ENCODE results near the gene HEPN1. TPM values are rescaled to one million over a fixed set of nuclear protein-coding genes. Genes with fewer than 3 reads are reported as not detected.
A peak's percentile ranks its signal among the peaks of the same experiment; 100 is the strongest.

HEPN1 gene
- total and polyA plus RNA-seq, 9 of the 15 experiments (the other 6 are each of a cell fraction or from before 2014, with no cell fraction given): not detected

DNA sequence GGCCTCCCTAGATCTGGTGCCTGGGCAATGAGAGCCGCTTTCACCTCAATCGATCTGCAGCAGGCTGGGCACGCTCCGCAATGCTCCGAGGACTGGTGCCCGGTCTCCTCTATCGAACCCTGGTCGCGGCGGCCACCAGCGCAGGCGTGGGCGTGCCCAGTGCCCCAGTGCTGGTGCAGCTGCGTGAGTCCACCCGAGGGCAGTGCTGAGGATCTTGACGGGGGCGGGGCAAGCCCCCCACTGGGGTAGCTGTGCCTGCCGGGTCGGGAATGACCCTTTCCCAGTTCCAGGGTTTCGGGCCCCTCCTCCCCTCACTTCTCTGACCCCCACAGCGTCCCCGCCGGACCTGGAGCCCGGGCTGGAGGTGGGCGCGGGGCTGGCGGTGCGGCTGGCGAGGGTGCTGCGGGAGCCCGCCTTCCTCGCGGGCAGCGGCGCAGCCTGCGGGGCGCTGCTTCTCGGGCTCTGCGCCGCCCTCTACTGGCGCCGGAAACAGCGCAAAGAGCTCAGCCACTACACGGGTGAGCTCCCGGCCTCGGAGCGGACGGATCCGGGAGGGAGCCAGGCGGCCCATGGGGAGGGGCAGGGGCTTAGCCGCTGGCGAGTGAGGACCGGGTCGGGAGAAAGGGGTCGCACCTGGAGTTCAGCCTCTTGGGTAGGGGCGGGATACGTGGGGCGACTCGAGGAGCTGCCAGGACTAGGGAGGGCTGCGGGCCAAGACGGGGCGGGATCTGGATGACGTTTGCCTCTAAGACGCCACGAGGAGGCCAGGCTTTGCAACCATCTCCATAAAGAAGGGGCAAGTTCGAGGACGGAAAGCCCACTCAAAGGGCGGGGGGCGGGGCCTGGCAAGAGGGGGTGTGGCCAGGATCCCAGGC, 42.9 kb upstream of the HEPN1 start (continued):
- peak; percentile 57 to 83; a peak in 3 of 4 replicates for TF ChIP-seq MAZ (CRISPR knock-in tag; conservative IDR thresholded peaks at IDR 0.05 in 1 of 2, IDR thresholded peaks at IDR 0.05 in 1 of 2)
- TF ChIP-seq, protein P1, sequence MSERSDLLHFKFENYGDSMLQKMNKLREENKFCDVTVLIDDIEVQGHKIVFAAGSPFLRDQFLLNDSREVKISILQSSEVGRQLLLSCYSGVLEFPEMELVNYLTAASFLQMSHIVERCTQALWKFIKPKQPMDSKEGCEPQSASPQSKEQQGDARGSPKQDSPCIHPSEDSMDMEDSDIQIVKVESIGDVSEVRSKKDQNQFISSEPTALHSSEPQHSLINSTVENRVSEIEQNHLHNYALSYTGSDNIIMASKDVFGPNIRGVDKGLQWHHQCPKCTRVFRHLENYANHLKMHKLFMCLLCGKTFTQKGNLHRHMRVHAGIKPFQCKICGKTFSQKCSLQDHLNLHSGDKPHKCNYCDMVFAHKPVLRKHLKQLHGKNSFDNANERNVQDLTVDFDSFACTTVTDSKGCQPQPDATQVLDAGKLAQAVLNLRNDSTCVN (CRISPR knock-in tag; IDR thresholded peaks at IDR 0.05): no peak
- no peak for TF ChIP-seq NFE2L1 (tag; IDR thresholded peaks at IDR 0.05; ENCODE audit: borderline replicate concordance, low read depth)
- no peak for TF ChIP-seq CHD1 (IDR thresholded peaks at IDR 0.05; ENCODE audit: low read length)
- no peak for TF ChIP-seq DIDO1 (tag; IDR thresholded peaks at IDR 0.05; ENCODE audit: low read depth)
- TF ChIP-seq ZNF133 (CRISPR knock-in tag; IDR thresholded peaks at IDR 0.05): no peak
- TF ChIP-seq, protein P2, sequence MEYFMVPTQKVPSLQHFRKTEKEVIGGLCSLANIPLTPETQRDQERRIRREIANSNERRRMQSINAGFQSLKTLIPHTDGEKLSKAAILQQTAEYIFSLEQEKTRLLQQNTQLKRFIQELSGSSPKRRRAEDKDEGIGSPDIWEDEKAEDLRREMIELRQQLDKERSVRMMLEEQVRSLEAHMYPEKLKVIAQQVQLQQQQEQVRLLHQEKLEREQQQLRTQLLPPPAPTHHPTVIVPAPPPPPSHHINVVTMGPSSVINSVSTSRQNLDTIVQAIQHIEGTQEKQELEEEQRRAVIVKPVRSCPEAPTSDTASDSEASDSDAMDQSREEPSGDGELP (CRISPR knock-in tag; IDR thresholded peaks at IDR 0.05; ENCODE audit: borderline replicate concordance): peak; percentile 48; the same call in 1 of the 2 replicates
- TF ChIP-seq FOXJ2 (tag; IDR thresholded peaks at IDR 0.05): no peak
- TF ChIP-seq CSDE1 (IDR thresholded peaks at IDR 0.05): no peak; a peak in 1 of 4 replicates
- no peak for TF ChIP-seq TFAM (CRISPR knock-in tag; conservative IDR thresholded peaks at IDR 0.05)
- TF ChIP-seq, protein P3, sequence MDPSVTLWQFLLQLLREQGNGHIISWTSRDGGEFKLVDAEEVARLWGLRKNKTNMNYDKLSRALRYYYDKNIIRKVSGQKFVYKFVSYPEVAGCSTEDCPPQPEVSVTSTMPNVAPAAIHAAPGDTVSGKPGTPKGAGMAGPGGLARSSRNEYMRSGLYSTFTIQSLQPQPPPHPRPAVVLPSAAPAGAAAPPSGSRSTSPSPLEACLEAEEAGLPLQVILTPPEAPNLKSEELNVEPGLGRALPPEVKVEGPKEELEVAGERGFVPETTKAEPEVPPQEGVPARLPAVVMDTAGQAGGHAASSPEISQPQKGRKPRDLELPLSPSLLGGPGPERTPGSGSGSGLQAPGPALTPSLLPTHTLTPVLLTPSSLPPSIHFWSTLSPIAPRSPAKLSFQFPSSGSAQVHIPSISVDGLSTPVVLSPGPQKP (CRISPR knock-in tag; IDR thresholded peaks at IDR 0.05): no peak
- no peak for TF ChIP-seq ETV6 (IDR thresholded peaks at IDR 0.05; ENCODE audit: borderline replicate concordance in 1 of 2, low read depth in 2 of 2, low read length in 1 of 2)
- TF ChIP-seq ETV6 (CRISPR knock-in tag; IDR thresholded peaks at IDR 0.05; ENCODE audit: borderline replicate concordance): no peak
- 0 out of 2 replicates have a peak, but pooled peaks have one; percentile 7 for TF ChIP-seq HCFC1 (IDR thresholded peaks at IDR 0.05; ENCODE audit: low read depth, low read length)
- no peak for TF ChIP-seq ZNF217 (CRISPR knock-in tag; IDR thresholded peaks at IDR 0.05)
- no peak for TF ChIP-seq TCF7L2 (IDR thresholded peaks at IDR 0.05; ENCODE audit: low read depth, low read length)
- peak; percentile 60; the same call in 1 of the 2 replicates for TF ChIP-seq RNF2 (IDR thresholded peaks at IDR 0.05)
- no peak for TF ChIP-seq KDM2B (CRISPR knock-in tag; IDR thresholded peaks at IDR 0.05)
- TF ChIP-seq, protein P4, sequence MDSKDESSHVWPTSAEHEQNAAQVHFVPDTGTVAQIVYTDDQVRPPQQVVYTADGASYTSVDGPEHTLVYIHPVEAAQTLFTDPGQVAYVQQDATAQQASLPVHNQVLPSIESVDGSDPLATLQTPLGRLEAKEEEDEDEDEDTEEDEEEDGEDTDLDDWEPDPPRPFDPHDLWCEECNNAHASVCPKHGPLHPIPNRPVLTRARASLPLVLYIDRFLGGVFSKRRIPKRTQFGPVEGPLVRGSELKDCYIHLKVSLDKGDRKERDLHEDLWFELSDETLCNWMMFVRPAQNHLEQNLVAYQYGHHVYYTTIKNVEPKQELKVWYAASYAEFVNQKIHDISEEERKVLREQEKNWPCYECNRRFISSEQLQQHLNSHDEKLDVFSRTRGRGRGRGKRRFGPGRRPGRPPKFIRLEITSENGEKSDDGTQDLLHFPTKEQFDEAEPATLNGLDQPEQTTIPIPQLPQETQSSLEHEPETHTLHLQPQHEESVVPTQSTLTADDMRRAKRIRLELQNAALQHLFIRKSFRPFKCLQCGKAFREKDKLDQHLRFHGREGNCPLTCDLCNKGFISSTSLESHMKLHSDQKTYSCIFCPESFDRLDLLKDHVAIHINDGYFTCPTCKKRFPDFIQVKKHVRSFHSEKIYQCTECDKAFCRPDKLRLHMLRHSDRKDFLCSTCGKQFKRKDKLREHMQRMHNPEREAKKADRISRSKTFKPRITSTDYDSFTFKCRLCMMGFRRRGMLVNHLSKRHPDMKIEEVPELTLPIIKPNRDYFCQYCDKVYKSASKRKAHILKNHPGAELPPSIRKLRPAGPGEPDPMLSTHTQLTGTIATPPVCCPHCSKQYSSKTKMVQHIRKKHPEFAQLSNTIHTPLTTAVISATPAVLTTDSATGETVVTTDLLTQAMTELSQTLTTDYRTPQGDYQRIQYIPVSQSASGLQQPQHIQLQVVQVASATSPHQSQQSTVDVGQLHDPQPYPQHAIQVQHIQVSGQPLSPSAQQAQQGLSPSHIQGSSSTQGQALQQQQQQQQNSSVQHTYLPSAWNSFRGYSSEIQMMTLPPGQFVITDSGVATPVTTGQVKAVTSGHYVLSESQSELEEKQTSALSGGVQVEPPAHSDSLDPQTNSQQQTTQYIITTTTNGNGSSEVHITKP (IDR thresholded peaks at IDR 0.05; ENCODE audit: partially characterized antibody): no peak
- TF ChIP-seq HEY1 (CRISPR knock-in tag; IDR thresholded peaks at IDR 0.05; ENCODE audit: borderline replicate concordance): no peak

Measured in K562 (cell line).